HepG2 (cell line): ENCODE data around the gene TRIM28. TPM values are rescaled to one million over a fixed set of nuclear protein-coding genes. Genes with fewer than 3 reads are reported as not detected.

Source experiments
- EHMT2 ChIP-seq: fragments of 200-600 bp; sonication (generic); IDR thresholded peaks from 2 replicates; pipeline ENCODE4 v1.7.0; 2017; ENCODE audit warnings: antibody characterized with exemption, low read depth, low read length, borderline replicate concordance
- FIP1L1 ChIP-seq: fragments of 200-400 bp; formaldehyde crosslinking; IDR thresholded peaks from 2 replicates; pipeline ENCODE4 v1.6.1; 2018; ENCODE audit warnings: low read depth, mild to moderate bottlenecking, low read length, moderate library complexity, borderline replicate concordance; ENCODE audit not compliant: insufficient read depth
- FOXM1 ChIP-seq: sonication (generic); formaldehyde crosslinking; IDR thresholded peaks from 2 replicates; pipeline ENCODE4 v1.5.0; 2020; ENCODE audit warnings: missing genetic modification reagents
- MTA1 ChIP-seq: sonication (generic); formaldehyde crosslinking; IDR thresholded peaks from 2 replicates; pipeline ENCODE4 v1.4.0; 2020; ENCODE audit warnings: missing genetic modification reagents, mild to moderate bottlenecking, borderline replicate concordance
- NFYB ChIP-seq: sonication (generic); formaldehyde crosslinking; IDR thresholded peaks from 2 replicates; pipeline ENCODE4 v1.4.0; 2020; ENCODE audit warnings: missing genetic modification reagents
- PAF1 ChIP-seq: IDR thresholded peaks from 2 replicates; pipeline ENCODE4 v1.6.1; 2016; ENCODE audit warnings: missing genetic modification reagents, missing compliant biosample characterization
- PCBP2 ChIP-seq: fragments of 200-400 bp; formaldehyde crosslinking; optimal IDR thresholded peaks from 2 replicates; pipeline ENCODE3; 2018; ENCODE audit warnings: low read length, low read depth; ENCODE audit not compliant: poor library complexity, severe bottlenecking
- RBFOX2 ChIP-seq: fragments of 200-400 bp; formaldehyde crosslinking; IDR thresholded peaks from 2 replicates; pipeline ENCODE4 v1.6.1; 2017; ENCODE audit warnings: low read depth, mild to moderate bottlenecking, low read length
- SETDB1 ChIP-seq: sonication (generic); formaldehyde crosslinking; IDR thresholded peaks from 2 replicates; pipeline ENCODE4 v1.5.1; 2020; ENCODE audit warnings: missing genetic modification reagents, mild to moderate bottlenecking, borderline replicate concordance
- SNRNP70 ChIP-seq: fragments of 200-400 bp; formaldehyde crosslinking; IDR thresholded peaks from 2 replicates; pipeline ENCODE4 v1.6.1; 2017; ENCODE audit warnings: mild to moderate bottlenecking, low read depth, low read length, moderate library complexity
- SRSF9 ChIP-seq: fragments of 200-400 bp; formaldehyde crosslinking; IDR thresholded peaks from 2 replicates; pipeline ENCODE4 v1.6.1; 2018; ENCODE audit warnings: borderline replicate concordance, mild to moderate bottlenecking, low read depth, low read length; ENCODE audit not compliant: insufficient read depth, poor library complexity, severe bottlenecking
- THAP8 ChIP-seq: sonication (generic); formaldehyde crosslinking; IDR thresholded peaks from 2 replicates; pipeline ENCODE4 v1.5.1; 2020; ENCODE audit warnings: missing genetic modification reagents, mild to moderate bottlenecking, borderline replicate concordance
- ZBTB49 ChIP-seq: sonication (generic); formaldehyde crosslinking; IDR thresholded peaks from 2 replicates; pipeline ENCODE4 v1.4.0; 2020; ENCODE audit warnings: missing genetic modification reagents, borderline replicate concordance
- ZFYVE20 ChIP-seq: sonication (generic); formaldehyde crosslinking; IDR thresholded peaks from 2 replicates; pipeline ENCODE4 v1.8.0; 2023; ENCODE audit warnings: low read depth, mild to moderate bottlenecking, moderate library complexity, missing genetic modification reagents, borderline replicate concordance
- ZNF274 ChIP-seq: sonication (generic); formaldehyde crosslinking; IDR thresholded peaks from 2 replicates; pipeline ENCODE4 v1.5.1; 2020; ENCODE audit warnings: mild to moderate bottlenecking, missing genetic modification reagents
- ZNF441 ChIP-seq: sonication (generic); formaldehyde crosslinking; IDR thresholded peaks from 2 replicates; pipeline ENCODE4 v1.7.0; 2021; ENCODE audit warnings: missing genetic modification reagents, borderline replicate concordance
- ZNF549 ChIP-seq: sonication (generic); formaldehyde crosslinking; IDR thresholded peaks from 2 replicates; pipeline ENCODE4 v1.5.0; 2020; ENCODE audit warnings: missing genetic modification reagents
- ZNF577 ChIP-seq: sonication (generic); formaldehyde crosslinking; IDR thresholded peaks from 2 replicates; pipeline ENCODE4 v1.4.0; 2020; ENCODE audit warnings: mild to moderate bottlenecking, low read depth, missing genetic modification reagents, borderline replicate concordance
- ZNF703 ChIP-seq: sonication (generic); formaldehyde crosslinking; IDR thresholded peaks from 2 replicates; pipeline ENCODE4 v1.5.1; 2020; ENCODE audit warnings: missing genetic modification reagents, mild to moderate bottlenecking, moderate library complexity, borderline replicate concordance
- ZNF784 ChIP-seq: sonication (generic); formaldehyde crosslinking; IDR thresholded peaks from 2 replicates; pipeline ENCODE4 v1.5.1; 2020; ENCODE audit warnings: missing genetic modification reagents, mild to moderate bottlenecking, borderline replicate concordance
- polyA plus RNA-seq, 8 experiments: library from polyadenylated mRNA; depleted of rRNA in 3 of 8; stranded (reverse) in 7 of 8; unstranded in 1 of 8; fragments of >200 nt; fragmentation: Illumina TruSeq in 4 of 8; extraction: Trizol in 4 of 8; gene quantifications; 2 replicates each; pipeline versions ENCODE4 v1.2.1 to v1.2.3, GENCODE V29; 2011 to 2016; ENCODE audit warnings: low read depth in 4 of 8, missing spikeins in 1 of 8, mixed read lengths in 1 of 8; ENCODE audit not compliant: insufficient read depth in 1 of 8
- total RNA-seq, 5 experiments: library from RNA; depleted of rRNA; stranded (reverse); fragments of >200 nt; fragmentation: Illumina TruSeq; extraction: Trizol; gene quantifications; 2 replicates each; pipeline ENCODE4 v1.2.3, GENCODE V29; 2016; ENCODE audit warnings: low read depth in 1 of 5
- TF ChIP-seq, protein P1 (sequence below): sonication (generic); formaldehyde crosslinking; IDR thresholded peaks from 2 replicates; pipeline ENCODE4 v1.5.0; 2020; ENCODE audit warnings: missing genetic modification reagents, mild to moderate bottlenecking, borderline replicate concordance
- TF ChIP-seq, protein P2 (sequence below): sonication (generic); formaldehyde crosslinking; IDR thresholded peaks from 2 replicates; pipeline ENCODE4 v1.4.0; 2020; ENCODE audit warnings: missing genetic modification reagents, low read depth, mild to moderate bottlenecking, borderline replicate concordance

TRIM28 gene
- total and polyA plus RNA-seq, 2 of the 13 experiments (the other 11 are each of a cell fraction or from before 2014, with no cell fraction given) = 361 to 439 TPM

- no peak for TF ChIP-seq SETDB1 (CRISPR knock-in tag)
- TF ChIP-seq ZNF549 (CRISPR knock-in tag) = no peak
- TF ChIP-seq ZBTB49 = no peak
- TF ChIP-seq FIP1L1 = no peak
- peak; percentile 76; the same call in 1 of the 2 replicates for TF ChIP-seq ZNF274 (CRISPR knock-in tag)
- no peak for TF ChIP-seq ZNF784 (CRISPR knock-in tag)
- TF ChIP-seq NFYB (CRISPR knock-in tag) = peak; percentile 82
- no peak for TF ChIP-seq SRSF9
- no peak for TF ChIP-seq PCBP2
- TF ChIP-seq, protein P1, sequence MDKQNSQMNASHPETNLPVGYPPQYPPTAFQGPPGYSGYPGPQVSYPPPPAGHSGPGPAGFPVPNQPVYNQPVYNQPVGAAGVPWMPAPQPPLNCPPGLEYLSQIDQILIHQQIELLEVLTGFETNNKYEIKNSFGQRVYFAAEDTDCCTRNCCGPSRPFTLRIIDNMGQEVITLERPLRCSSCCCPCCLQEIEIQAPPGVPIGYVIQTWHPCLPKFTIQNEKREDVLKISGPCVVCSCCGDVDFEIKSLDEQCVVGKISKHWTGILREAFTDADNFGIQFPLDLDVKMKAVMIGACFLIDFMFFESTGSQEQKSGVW (CRISPR knock-in tag) = no peak
- no peak for TF ChIP-seq EHMT2
- TF ChIP-seq PAF1 (CRISPR knock-in tag) = no peak
- no peak for TF ChIP-seq THAP8 (CRISPR knock-in tag)
- no peak for TF ChIP-seq SNRNP70
- peak; percentile 48; the same call in 1 of the 2 replicates for TF ChIP-seq MTA1
- 0 out of 2 replicates have a peak, but pooled peaks have one; percentile 54 for TF ChIP-seq ZFYVE20 (CRISPR knock-in tag)
- TF ChIP-seq FOXM1 (CRISPR knock-in tag) = no peak
- 0 out of 2 replicates have a peak, but pooled peaks have one; percentile 5 for TF ChIP-seq ZNF441 (CRISPR knock-in tag)
- no peak for TF ChIP-seq ZNF703 (CRISPR knock-in tag)
- TF ChIP-seq ZNF577 (CRISPR knock-in tag) = no peak
- TF ChIP-seq RBFOX2 = peak; percentile 87
- TF ChIP-seq, protein P2, sequence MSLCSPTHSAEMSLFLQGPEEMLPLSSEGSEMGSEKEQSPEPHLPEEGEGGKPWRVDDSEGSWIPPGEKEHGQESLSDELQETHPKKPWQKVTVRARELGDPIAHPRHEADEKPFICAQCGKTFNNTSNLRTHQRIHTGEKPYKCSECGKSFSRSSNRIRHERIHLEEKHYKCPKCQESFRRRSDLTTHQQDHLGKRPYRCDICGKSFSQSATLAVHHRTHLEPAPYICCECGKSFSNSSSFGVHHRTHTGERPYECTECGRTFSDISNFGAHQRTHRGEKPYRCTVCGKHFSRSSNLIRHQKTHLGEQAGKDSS = no peak
Observed at GRCh38 chr19:58572818-58573657, 29.2 kb downstream of the TRIM28 start, which contains the start of gene MZF1 (continued).
